Left renal cortex interstitium (tissue), 4 donors: ENCODE measurements around the gene SLC27A2. TPM values are rescaled to one million over a fixed set of nuclear protein-coding genes. Genes with fewer than 3 reads are reported as not detected.
"Not testable (repeated sequence)": the region's sequence is repeated elsewhere in the genome, so short reads cannot be mapped to it uniquely, and the experiment has no call there.

Experiments used
- DNase-seq, 4 donors: peaks; one replicate each; pipeline ENCODE4 v3.0.0-alpha.2; 2013; ENCODE audit warnings: low read depth in 4 of 4, low spot score in 2 of 4, missing footprints in 1 of 4
- polyA plus RNA-seq, 4 donors: library from polyadenylated mRNA; unstranded; fragments of 120-200 nt; gene quantifications; one replicate each; pipeline ENCODE4 v1.2.1, GENCODE V29; 2013; ENCODE audit not compliant: insufficient read length in 4 of 4

The SLC27A2 gene
- polyA plus RNA-seq, 4 donors = 38.5 to 66.1 (median 48.0) TPM

GRCh38 chr15:50162969-50163718 is 18.9 kb upstream of the SLC27A2 start:
- DNase-seq = no peak

GRCh38 chr15:50163719-50164410 is 18.1 kb upstream of the SLC27A2 start:
- DNase-seq = no peak

GRCh38 chr15:50164458-50164857 is 17.5 kb upstream of the SLC27A2 start:
- DNase-seq = no peak

GRCh38 chr15:50166216-50166615 is 15.8 kb upstream of the SLC27A2 start:
- no peak for DNase-seq

GRCh38 chr15:50167110-50167509 is 14.9 kb upstream of the SLC27A2 start:
- no peak for DNase-seq

GRCh38 chr15:50168379-50168778 is 13.6 kb upstream of the SLC27A2 start:
- DNase-seq = no peak

GRCh38 chr15:50168783-50169411 is 13.1 kb upstream of the SLC27A2 start:
- no peak for DNase-seq

GRCh38 chr15:50172360-50172895 is 9.6 kb upstream of the SLC27A2 start:
- DNase-seq = not testable (repeated sequence)

GRCh38 chr15:50176869-50177268 is 5.1 kb upstream of the SLC27A2 start:
- no peak for DNase-seq

- no peak for DNase-seq
Observed at GRCh38 chr15:50180091-50180490, 1.9 kb upstream of the SLC27A2 start.

- no peak for DNase-seq
Observed at GRCh38 chr15:50180582-50180981, 1.4 kb upstream of the SLC27A2 start.

- no peak for DNase-seq
Observed at GRCh38 chr15:50181201-50181968, 611 bp upstream of the SLC27A2 start.

GRCh38 chr15:50182219-50183013 is 420 bp downstream of the SLC27A2 start:
- no peak for DNase-seq

- no peak for DNase-seq
Observed at GRCh38 chr15:50183112-50183794, 1.3 kb downstream of the SLC27A2 start.

GRCh38 chr15:50184863-50185504 is 3.0 kb downstream of the SLC27A2 start:
- DNase-seq = no peak

GRCh38 chr15:50186090-50186489 is 4.1 kb downstream of the SLC27A2 start:
- no peak for DNase-seq

- DNase-seq = no peak
Observed at GRCh38 chr15:50186752-50187151, 4.8 kb downstream of the SLC27A2 start.

GRCh38 chr15:50187525-50187924 is 5.5 kb downstream of the SLC27A2 start:
- no peak for DNase-seq

- DNase-seq = no peak
Observed at GRCh38 chr15:50187997-50188396, 6.0 kb downstream of the SLC27A2 start.
